HepG2 (cell line): Measurements from ENCODE around the gene ZKSCAN5. TPM values are rescaled to one million over a fixed set of nuclear protein-coding genes. Genes with fewer than 3 reads are reported as not detected.

Source experiments
- GATAD1 ChIP-seq: IDR thresholded peaks from 2 replicates; pipeline ENCODE4 v1.6.1; 2016; ENCODE audit warnings: missing genetic modification reagents, missing compliant biosample characterization
- GLI4 ChIP-seq: sonication (generic); formaldehyde crosslinking; IDR thresholded peaks from 2 replicates; pipeline ENCODE4 v1.5.1; 2020; ENCODE audit warnings: missing genetic modification reagents, mild to moderate bottlenecking, moderate library complexity, borderline replicate concordance
- JUN ChIP-seq: sonication (generic); formaldehyde crosslinking; IDR thresholded peaks from 2 replicates; pipeline ENCODE4 v1.4.0; 2020; ENCODE audit warnings: mild to moderate bottlenecking, missing genetic modification reagents
- MAFF ChIP-seq: IDR thresholded peaks from 2 replicates; pipeline ENCODE4 v1.6.1; 2011; ENCODE audit warnings: low read depth, low read length, improper control_type of control experiment
- MAX ChIP-seq: IDR thresholded peaks from 2 replicates; pipeline ENCODE4 v1.6.1; 2012; ENCODE audit warnings: inconsistent platforms
- NCOR1 ChIP-seq: fragments of 200-600 bp; sonication (generic); IDR thresholded peaks from 2 replicates; pipeline ENCODE4 v1.7.0; 2017; ENCODE audit warnings: antibody characterized with exemption, low read length, borderline replicate concordance
- NFKBIZ ChIP-seq: IDR thresholded peaks from 2 replicates; pipeline ENCODE4 v1.6.1; 2018; ENCODE audit warnings: missing genetic modification reagents, missing compliant biosample characterization
- RBFOX2 ChIP-seq: fragments of 200-400 bp; formaldehyde crosslinking; IDR thresholded peaks from 2 replicates; pipeline ENCODE4 v1.6.1; 2017; ENCODE audit warnings: low read depth, mild to moderate bottlenecking, low read length
- REPIN1 ChIP-seq: sonication (generic); formaldehyde crosslinking; IDR thresholded peaks from 2 replicates; pipeline ENCODE4 v1.8.0; 2022; ENCODE audit warnings: missing genetic modification reagents, low read depth, mild to moderate bottlenecking, borderline replicate concordance
- SRSF4 ChIP-seq: fragments of 200-400 bp; formaldehyde crosslinking; IDR thresholded peaks from one replicate; pipeline ENCODE4 v1.6.1; 2018; ENCODE audit warnings: mild to moderate bottlenecking, low read depth, low read length, moderate library complexity; ENCODE audit not compliant: poor library complexity, severe bottlenecking
- SRSF9 ChIP-seq: fragments of 200-400 bp; formaldehyde crosslinking; IDR thresholded peaks from 2 replicates; pipeline ENCODE4 v1.6.1; 2018; ENCODE audit warnings: borderline replicate concordance, mild to moderate bottlenecking, low read depth, low read length; ENCODE audit not compliant: insufficient read depth, poor library complexity, severe bottlenecking
- TBL1XR1 ChIP-seq: fragments of 150-350 bp; IDR thresholded peaks from 2 replicates; pipeline ENCODE4 v1.6.1; 2014; ENCODE audit warnings: borderline replicate concordance, low read length; ENCODE audit not compliant: partially characterized antibody
- TFE3 ChIP-seq: IDR thresholded peaks from 2 replicates; pipeline ENCODE4 v1.6.1; 2016
- TIGD3 ChIP-seq: sonication (generic); formaldehyde crosslinking; IDR thresholded peaks from 2 replicates; pipeline ENCODE4 v1.5.1; 2020; ENCODE audit warnings: mild to moderate bottlenecking, missing genetic modification reagents, borderline replicate concordance
- ZBTB4 ChIP-seq: sonication (generic); formaldehyde crosslinking; IDR thresholded peaks from 2 replicates; pipeline ENCODE4 v1.4.0; 2020; ENCODE audit warnings: missing genetic modification reagents, mild to moderate bottlenecking, borderline replicate concordance
- ZNF280B ChIP-seq: sonication (generic); formaldehyde crosslinking; IDR thresholded peaks from 2 replicates; pipeline ENCODE4 v1.5.0; 2020; ENCODE audit warnings: missing genetic modification reagents, mild to moderate bottlenecking, borderline replicate concordance
- ZNF660 ChIP-seq: sonication (generic); formaldehyde crosslinking; IDR thresholded peaks from 2 replicates; pipeline ENCODE4 v1.5.1; 2020; ENCODE audit warnings: mild to moderate bottlenecking, low read depth, missing genetic modification reagents, borderline replicate concordance
- ZNF737 ChIP-seq: sonication (generic); formaldehyde crosslinking; IDR thresholded peaks from 2 replicates; pipeline ENCODE4 v1.5.0; 2020; ENCODE audit warnings: missing genetic modification reagents, mild to moderate bottlenecking, borderline replicate concordance
- ZNF780A ChIP-seq: sonication (generic); formaldehyde crosslinking; IDR thresholded peaks from 2 replicates; pipeline ENCODE4 v1.8.0; 2022; ENCODE audit warnings: mild to moderate bottlenecking, missing genetic modification reagents, moderate library complexity
- polyA plus RNA-seq, 8 experiments: library from polyadenylated mRNA; depleted of rRNA in 3 of 8; stranded (reverse) in 7 of 8; unstranded in 1 of 8; fragments of >200 nt; fragmentation: Illumina TruSeq in 4 of 8; extraction: Trizol in 4 of 8; gene quantifications; 2 replicates each; pipeline versions ENCODE4 v1.2.1 to v1.2.3, GENCODE V29; 2011 to 2016; ENCODE audit warnings: low read depth in 4 of 8, missing spikeins in 1 of 8, mixed read lengths in 1 of 8; ENCODE audit not compliant: insufficient read depth in 1 of 8
- total RNA-seq, 5 experiments: library from RNA; depleted of rRNA; stranded (reverse); fragments of >200 nt; fragmentation: Illumina TruSeq; extraction: Trizol; gene quantifications; 2 replicates each; pipeline ENCODE4 v1.2.3, GENCODE V29; 2016; ENCODE audit warnings: low read depth in 1 of 5

Gene ZKSCAN5
- total and polyA plus RNA-seq, 2 of the 13 experiments (the other 11 are each of a cell fraction or from before 2014, with no cell fraction given), result 5.5 to 11.7 TPM

GRCh38 chr7:99504603-99505323 lies at the start of gene ZKSCAN5 (continued):
- TF ChIP-seq RBFOX2 (peak; percentile 62), MAFF (no peak), GATAD1 (CRISPR knock-in tag) (peak; percentile 92), TFE3 (peak; percentile 4; the same call in 1 of the 2 replicates), NCOR1 (peak; percentile 33; the same call in 1 of the 2 replicates), MAX (peak; percentile 55), ZNF737 (no peak), SRSF4 (no peak), JUN (CRISPR knock-in tag) (no peak), ZNF780A (CRISPR knock-in tag) (no peak), SRSF9 (no peak), REPIN1 (no peak), NFKBIZ (CRISPR knock-in tag) (no peak), GLI4 (CRISPR knock-in tag) (peak; percentile 62; the same call in 1 of the 2 replicates), ZBTB4 (CRISPR knock-in tag) (no peak), TIGD3 (CRISPR knock-in tag) (0 out of 2 replicates have a peak, but pooled peaks have one; percentile 34), TBL1XR1 (peak; percentile 21), ZNF660 (CRISPR knock-in tag) (no peak), ZNF280B (no peak; the same call in 1 of the 2 replicates)
